ENCODE results near the gene ATP6V0E1.

ATP6V0E1 gene

DNA sequence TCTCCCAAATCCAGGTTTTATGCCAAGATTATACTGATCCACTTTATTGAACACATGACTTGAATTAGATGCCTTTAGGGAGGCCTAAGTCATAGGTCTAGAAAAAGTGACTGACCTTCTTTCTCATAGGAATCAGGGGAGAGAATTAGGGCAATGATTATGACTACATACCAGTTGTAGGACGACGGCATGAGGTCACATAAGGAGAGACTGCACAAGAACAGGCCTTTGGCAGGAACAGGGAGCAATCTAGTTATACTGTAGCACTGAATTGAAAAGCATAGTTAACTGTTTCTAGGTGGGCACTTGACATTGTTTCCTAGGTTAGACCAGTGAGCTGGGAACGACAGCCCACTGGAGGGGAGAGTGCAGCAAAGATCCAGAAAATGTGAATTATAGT, 95.3 kb downstream of the ATP6V0E1 start:
- DNase-seq, result no peak

Measured in T-helper 2 cell (primary cell).